ENCODE data around the gene CHMP6.

Gene CHMP6

GRCh38 chr17:81032641-81033480 is 41.2 kb downstream of the CHMP6 start:
- no peak for DNase-seq

GRCh38 chr17:81033535-81034167 is 42.0 kb downstream of the CHMP6 start:
- no peak for DNase-seq

DNA sequence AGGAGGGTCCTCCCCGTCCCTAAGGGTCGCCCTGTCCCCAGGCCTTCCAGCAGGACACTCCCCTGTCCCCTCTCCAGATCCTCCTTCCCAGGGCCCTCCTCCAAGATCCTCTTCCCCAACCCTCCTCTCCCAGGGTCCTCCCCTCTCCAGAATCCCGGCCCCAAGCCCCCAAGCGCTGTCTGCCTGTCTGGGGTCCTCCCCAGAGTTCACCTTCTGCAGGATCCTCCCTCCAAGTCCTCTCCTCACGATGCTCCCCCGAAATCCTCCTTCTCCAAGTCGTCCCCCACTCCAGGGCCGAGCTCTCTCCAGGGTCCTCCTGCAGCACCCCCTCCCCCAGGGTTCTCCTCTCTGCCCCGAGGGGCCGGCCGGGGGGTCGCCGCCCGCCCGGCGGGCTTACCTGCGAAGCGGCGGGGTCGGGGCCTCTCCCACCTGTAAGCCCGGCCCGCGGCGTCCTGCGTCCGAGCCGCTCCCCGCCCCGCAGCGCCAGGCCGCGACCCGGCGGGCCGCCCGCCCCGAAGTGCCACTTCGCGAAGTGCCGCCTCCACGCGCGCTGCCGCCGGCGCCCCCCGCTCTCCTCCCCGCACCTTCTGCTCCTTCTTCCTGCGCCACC is 42.6 kb downstream of the CHMP6 start:
- no peak for DNase-seq

GRCh38 chr17:81034779-81035520 is 43.3 kb downstream of the CHMP6 start, which contains the start of gene BAIAP2:
Gene BAIAP2 (plus strand): TSS chr17:81035151. CDS start chr17:81035255, 104 bp downstream.
- DNase-seq: peak; percentile 89

DNA sequence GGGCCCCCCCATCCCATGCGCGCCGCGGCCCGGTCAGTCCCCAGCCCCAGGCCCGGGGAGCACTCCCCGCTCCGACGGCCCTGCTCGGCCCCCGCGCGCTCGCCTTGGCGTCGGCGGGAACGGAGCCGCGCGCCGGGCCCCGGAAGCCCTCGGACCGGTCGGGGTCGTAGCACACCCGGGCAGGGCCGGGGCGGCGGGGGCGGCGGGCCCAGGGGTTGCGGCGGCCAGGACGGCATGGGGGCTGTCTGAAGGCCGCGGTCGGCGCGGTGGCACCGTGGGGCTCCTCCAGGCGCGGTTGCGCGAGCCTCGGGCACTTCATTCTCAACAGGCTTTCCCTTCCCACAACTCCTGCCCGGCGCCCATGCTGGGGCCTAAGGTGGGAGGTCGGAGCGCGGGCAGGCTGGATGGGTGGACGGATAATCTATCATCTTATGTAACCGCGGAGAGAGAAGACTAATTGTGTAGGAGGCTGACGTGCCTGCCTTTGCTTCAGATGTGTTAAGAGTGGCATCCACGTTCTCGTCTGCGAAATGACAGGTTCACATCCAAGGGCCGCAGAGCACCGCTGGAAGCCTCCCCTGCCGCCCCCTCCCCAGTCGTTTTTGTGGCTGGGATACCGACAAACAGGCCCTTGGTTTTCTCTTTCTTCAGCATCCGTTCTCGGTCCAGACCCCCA is 44.0 kb downstream of the CHMP6 start:
- DNase-seq: no peak

- DNase-seq: no peak
These were observed 44.7 kb downstream of the CHMP6 start for GRCh38 chr17:81036197-81036941.

GRCh38 chr17:81037026-81037797 is 45.6 kb downstream of the CHMP6 start:
- no peak for DNase-seq

GRCh38 chr17:81037798-81038733 is 46.4 kb downstream of the CHMP6 start:
- DNase-seq: no peak

- no peak for DNase-seq
These were observed 47.5 kb downstream of the CHMP6 start for GRCh38 chr17:81039096-81039495.

GRCh38 chr17:81039854-81040758 is 48.5 kb downstream of the CHMP6 start:
- DNase-seq: no peak

DNA sequence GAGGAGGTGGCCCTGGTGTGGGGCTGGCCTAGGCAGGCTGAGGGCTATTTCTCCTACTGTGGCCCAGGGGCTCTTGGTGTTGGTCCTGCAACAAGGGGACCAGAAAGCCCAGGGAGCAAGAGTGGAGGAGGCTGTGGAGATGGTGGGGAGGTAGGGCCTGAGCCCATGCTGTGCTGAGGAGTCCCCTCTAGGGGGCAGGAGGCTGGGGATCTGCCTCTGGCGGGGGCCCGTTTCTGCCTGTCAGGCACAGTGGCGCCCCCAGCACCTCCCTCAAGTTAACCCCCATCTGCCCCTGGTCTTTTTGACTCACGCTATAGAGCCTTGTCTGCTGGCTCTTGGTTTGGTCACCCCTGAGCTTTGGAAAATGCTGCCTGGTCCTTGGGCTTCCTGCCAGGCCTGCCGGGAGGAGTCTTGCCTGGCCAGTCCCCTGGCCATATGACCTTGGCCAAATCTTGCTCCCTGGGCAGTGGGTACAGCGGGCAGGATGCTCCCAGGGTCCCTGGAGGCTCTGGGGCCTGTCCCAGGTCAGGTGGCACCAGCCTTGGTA is 49.2 kb downstream of the CHMP6 start:
- DNase-seq: no peak

GRCh38 chr17:81042606-81043005 is 51.0 kb downstream of the CHMP6 start:
- no peak for DNase-seq

GRCh38 chr17:81043319-81043724 is 51.7 kb downstream of the CHMP6 start:
- no peak for DNase-seq

GRCh38 chr17:81043725-81044427 is 52.2 kb downstream of the CHMP6 start:
- no peak for DNase-seq

DNA sequence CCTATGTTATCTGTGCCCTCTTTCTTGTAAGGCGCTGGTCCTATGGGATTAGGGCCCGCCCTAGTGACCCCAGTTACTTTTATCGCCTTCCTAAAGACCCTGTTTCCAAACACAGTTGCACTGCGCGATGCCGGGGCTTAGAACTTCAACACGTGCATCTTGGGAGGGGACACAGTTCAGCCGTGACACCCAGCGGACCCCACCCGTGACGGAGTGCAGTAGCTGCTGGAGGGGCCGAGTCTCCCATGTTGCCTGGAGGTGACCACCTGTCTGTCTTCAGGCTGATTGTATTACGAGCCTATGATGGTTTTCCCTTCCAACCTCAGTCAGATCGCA is 52.8 kb downstream of the CHMP6 start:
- no peak for DNase-seq

DNA sequence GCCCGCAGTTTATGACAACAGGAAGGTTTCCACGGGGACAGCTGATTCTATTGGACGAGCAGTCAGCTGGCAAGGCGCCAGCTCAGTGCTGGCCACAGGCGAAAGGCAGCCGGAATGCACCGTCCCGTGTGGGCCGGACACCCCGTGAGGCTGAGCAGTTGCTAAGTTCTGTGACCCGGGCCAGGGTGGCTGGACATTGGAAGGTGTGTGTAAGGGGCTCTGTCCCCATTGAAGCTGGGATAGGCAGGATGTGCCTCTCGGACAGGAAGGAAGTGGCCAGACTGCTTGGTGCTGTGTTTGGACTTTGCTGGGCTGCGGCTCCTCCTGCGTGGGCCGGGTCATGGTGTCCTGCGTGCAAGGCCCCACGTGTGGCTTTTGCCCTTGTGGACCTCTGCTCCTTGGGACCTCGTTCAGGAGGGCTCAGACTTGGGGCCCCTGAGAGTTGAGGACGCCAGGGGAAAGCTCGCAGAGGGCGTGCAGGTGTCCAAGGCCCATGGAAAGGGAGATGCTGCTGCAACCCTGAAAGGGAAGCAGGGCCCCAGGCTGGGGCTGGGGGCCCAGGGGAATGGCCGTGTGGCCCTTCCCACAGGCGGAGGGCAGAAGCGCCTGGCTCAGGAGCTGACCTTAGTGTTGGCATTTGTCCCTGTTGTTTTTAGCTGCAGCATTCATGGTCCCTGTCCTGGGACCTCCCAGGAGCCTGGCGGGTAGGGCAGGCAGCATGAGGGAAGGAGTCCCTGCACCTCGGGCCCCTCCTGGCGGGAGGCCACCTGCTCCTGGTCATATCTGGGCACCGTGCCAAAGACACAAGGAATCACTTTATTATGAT is 53.3 kb downstream of the CHMP6 start:
- peak; percentile 63 for DNase-seq

DNA sequence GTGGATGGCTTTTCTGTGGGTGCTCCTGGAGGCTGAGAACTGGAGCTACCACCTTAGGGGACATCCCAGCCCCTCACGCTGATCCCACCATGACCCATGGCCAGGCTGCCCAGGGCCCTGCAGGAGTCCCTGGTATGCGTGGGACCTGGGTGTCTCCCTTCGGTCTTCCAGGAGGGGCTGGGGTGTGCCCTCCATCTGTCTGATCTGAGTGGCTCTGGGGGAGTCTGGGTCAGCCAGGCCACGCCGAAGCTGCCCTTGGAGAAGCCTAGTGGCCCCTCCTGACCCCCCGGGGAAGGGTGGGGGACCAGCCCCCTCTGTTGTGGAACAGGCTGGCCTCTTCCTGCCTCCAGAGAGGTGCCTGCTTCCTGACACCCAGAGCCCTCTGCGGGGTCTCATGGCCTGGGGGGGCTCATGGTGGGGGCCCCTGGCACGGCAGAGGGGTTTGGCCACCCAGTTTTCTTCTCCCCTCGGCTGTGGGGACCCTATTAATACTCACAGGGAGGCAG is 54.0 kb downstream of the CHMP6 start:
- no peak for DNase-seq

All from NCI-H2029 (cell line).